Stimulated activated CD4-positive, alpha-beta T cell treated with anti-CD3 and anti-CD28 coated beads, Interleukin-1b, Interleukin-23, amount 100 ng/mL, for 1 hour (primary cell): ENCODE data around the gene GLRX2.
"Not testable (repeated sequence)": the region's sequence is repeated elsewhere in the genome, so short reads cannot be mapped to it uniquely, and the experiment has no call there.

Source experiments
- DNase-seq, 2 donors: peaks; one replicate each; pipeline ENCODE4 v3.0.0-alpha.2; 2020; ENCODE audit warnings: low read depth in 2 of 2

Gene GLRX2

GRCh38 chr1:193066606-193067005, 38.6 kb downstream of the GLRX2 start:
- no peak for DNase-seq

- DNase-seq, result no peak
These were observed 39.3 kb downstream of the GLRX2 start for GRCh38 chr1:193065954-193066353.

DNA sequence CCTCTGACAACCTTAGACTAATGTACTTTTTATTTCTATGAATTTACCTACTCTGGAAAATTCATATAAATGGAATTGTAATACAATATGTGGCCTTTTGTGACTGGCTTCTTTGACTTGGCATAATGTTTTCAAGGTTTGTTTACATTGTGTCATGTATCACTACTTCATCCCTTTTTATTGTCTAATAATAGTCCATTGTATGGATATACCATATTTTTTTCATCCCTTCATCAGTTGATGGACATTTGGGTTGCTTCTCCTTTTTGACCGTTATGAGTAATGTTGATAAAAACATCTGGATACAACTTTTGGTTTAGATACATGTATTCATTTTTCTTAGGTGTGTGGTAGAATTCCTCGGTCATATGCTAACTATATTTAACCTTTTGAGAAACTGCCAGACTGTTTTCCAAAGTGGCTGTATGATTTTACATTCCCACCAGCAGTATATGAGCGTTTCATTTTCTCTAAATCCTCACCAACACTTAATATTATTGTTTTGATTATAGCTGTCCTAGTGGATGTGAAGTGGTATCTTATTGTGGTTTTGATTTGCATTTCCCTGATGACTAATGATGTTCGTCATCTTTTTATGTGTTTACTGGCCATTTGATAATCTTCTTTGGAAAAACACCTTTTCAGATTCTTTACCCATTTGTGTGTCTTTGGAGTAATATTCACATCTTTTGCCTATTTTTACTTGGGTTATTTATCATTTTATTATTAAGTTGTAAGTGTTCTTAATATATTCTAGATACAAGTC, 42.3 kb downstream of the GLRX2 start:
- DNase-seq, result no peak

- no peak for DNase-seq
These were observed 44.3 kb downstream of the GLRX2 start for GRCh38 chr1:193060938-193061337.

DNA sequence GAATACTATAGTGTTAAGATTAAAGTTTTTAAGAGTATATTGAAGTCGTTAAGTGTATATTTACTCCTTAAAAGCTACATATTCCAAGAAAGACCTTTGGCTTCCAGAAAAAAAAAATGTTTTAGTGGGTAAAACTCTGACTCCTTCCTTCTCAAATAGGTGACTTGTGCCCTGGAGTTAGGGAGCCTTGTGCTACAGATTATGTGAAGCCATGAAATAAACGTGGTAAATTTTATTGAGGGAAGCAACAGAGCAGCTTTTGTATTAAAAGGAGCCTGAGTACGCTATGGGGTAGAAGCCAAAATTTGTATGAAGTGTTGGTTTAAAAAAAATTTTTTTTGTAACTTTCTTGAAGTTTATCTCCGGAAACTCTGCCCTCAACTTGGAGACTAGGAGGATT, 44.8 kb downstream of the GLRX2 start:
- DNase-seq, result no peak

GRCh38 chr1:193060115-193060403, 45.2 kb downstream of the GLRX2 start:
- no peak for DNase-seq

DNA sequence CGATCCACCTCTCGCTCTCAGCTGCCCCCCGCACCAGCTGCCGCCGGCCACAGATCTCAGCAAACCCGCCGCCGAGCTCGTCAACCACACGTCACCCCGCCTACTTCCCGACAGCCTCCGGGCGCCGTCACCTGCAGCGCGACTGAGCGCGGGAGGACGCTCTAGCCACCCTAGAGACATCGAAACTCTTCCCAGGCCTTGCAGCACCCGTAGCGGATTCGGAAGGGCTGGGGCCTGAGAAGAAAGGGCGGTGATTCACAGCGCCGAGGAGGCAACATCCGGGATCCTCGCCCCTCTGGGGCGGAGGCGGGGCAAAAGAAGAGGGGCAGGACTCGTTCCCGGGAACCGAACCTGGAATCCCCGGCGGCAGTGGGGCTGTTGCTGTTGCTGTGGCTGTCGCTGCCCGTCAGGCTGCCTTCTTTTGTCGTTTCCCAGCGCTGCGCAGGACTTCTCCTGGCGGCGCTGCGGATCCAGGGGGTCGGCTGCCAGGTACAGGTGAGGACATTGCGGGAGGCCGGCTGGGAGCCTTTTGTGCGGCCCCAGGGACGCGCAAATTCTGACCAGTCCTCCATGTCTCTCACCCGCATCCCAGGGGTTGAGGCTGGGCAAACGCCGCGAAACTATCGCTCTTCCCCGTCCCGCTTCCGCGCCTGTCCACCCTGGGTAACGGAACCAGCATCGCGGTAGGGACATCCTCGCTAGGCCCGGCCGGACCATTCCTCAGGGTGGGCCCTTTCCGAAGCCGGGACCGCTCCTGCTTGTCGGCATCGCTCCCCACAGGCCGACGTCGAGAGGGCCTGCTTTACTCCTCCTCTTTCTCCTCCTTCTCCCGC, 45.7 kb downstream of the GLRX2 start, which contains the start of the genes RO60 and UCHL5:
Gene RO60, plus strand, starts transcription at position 331 of the 833 bp plus-strand sequence. CDS start 9,443 bp downstream, outside the sequence.
Gene UCHL5, minus strand, starts transcription at position 79 of the 833 bp plus-strand sequence. CDS start 100 bp downstream, outside the sequence.
- DNase-seq, result peak; percentile 78 to 82

DNA sequence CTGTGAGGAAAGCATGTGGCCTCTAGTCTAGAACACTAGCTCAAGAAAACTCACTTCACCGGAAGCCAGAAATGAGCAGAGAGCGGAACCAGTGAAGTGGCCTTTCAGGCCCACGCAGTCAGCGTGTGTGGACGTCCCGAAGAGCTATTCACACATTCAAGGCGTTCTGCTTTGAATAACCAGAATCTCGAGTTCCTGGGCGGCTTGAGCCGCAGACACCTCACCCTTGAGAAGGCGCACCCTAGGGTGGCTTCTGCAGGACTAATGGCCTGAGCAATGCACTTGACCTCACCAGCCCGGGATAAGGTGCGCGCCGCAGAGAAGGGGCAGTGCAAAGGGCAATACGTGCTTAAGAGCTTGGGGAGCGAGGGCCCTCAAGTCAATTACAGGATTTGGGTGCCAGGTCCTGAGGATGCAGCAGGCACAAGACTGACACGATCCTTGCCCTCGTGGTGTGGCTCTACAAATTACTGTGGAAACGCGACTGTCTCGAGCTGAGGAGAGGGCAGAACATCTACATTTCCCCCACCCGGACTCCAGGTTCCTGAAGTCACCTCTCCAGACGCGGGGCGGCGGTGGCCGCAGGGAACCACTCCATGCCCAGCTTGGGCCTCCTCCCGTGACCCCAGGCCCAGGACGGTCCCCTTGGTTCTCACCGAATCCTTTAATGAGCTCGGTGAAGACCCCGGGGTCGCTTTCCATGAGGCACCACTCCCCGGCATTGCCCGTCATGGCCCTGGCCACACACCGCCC, 46.5 kb downstream of the GLRX2 start:
- DNase-seq, result peak in 1 of 2 donors; percentile 7

DNA sequence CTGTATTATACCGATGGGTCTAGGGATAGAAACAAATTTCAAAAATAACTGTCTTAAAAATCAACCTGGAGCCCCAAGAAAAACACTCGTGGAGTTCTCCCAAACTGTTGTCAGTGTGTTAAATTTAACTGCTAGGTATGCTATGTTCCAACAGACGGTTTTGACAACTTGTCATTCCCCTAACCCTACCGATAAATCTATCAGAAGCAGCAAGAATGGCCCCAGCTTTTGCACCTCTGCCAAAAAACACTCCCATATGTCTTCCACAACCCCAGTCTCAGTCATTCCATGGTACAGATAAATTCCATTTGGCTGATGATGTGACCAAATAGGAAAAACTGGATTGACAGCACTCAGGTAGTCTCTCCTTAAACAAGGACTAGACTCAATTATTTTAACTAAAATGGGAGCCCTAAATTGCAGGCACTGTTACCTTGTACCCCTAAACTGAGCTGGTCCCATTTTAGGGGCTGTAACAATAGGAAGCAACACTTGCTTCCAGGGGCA, 51.0 kb downstream of the GLRX2 start:
- no peak for DNase-seq

DNA sequence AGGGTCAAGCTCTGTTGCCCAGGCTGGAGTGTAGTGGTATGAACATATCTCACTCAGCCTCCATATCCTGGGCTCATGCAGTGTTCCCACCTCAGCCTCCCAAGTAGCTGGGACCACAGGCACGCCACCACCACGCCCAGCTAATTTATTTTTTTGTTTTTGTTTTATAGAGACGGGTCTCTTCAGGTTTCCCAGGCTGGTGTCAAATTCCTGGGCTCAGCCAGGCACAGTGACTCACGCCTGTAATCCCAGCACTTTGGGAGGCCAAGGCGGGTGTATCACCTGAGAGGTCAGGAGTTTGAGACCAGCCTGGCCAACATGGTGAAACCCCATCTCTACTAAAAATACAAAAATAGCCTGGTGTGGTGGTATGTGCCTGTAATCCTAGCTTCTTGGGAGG, 56.3 kb downstream of the GLRX2 start:
- not testable (repeated sequence) for DNase-seq
